ENCODE measurements around the gene FKBP1B.

FKBP1B gene

GRCh38 chr2:24009367-24009679, 40.2 kb upstream of the FKBP1B start:
- Histone ChIP-seq H4K20me1 (ENCODE audit: insufficient read depth, low read length) (no peaks in the 10 kb centered on the region), H3K4me3 (ENCODE audit: low read length) (no peak overlapping the region), H3K79me2 (ENCODE audit: low read length) (no peaks in the 10 kb centered on the region), H2AFZ (ENCODE audit: low read length) (no peak overlapping the region), H3K27ac (ENCODE audit: low read length) (no peak overlapping the region), H3K9me2 (replicated peaks; ENCODE audit: insufficient read depth, low read length) (no peaks in the 10 kb centered on the region), H3K36me3 (replicated peaks; ENCODE audit: insufficient read depth, low read length) (no peaks in the 10 kb centered on the region), H3F3A (ENCODE audit: insufficient read depth, low read length) (no peaks in the 10 kb centered on the region), H3K9ac (ENCODE audit: low read length) (no peak overlapping the region), H3K4me1 (ENCODE audit: low read length) (no peaks in the 10 kb centered on the region), H3K4me2 (ENCODE audit: low read depth, low read length) (no peak overlapping the region), H3K9me3 (replicated peaks; ENCODE audit: insufficient read depth, low read length) (no peaks in the 10 kb centered on the region), H3K27me3 (replicated peaks; ENCODE audit: insufficient read depth, low read length) (no peaks in the 10 kb centered on the region)
- TF ChIP-seq CTCF (IDR thresholded peaks at IDR 0.05; ENCODE audit: low read length) = no peak
- TF ChIP-seq EZH2phosphoT487 (IDR thresholded peaks at IDR 0.05; ENCODE audit: low read length) = no peak
- TF ChIP-seq EZH2 (optimal IDR thresholded peaks at IDR 0.05; ENCODE audit: low read depth, low read length) = no peak
- DNase-seq = no peak

- H3K9ac ChIP-seq (ENCODE audit: low read length) = no peak within 1 kb of the TSS
- no peaks in the 10 kb centered on the region for H3K27me3 ChIP-seq (replicated peaks; ENCODE audit: insufficient read depth, low read length)
- H3K9me2 ChIP-seq (replicated peaks; ENCODE audit: insufficient read depth, low read length) = no peaks in the 10 kb centered on the region
- no peak within 1 kb of the TSS for H2AFZ ChIP-seq (ENCODE audit: low read length)
- H3K27ac ChIP-seq (ENCODE audit: low read length) = no peak within 1 kb of the TSS
- no peak within 1 kb of the TSS for H3K4me3 ChIP-seq (ENCODE audit: low read length)
- no peaks in the 10 kb centered on the region for H3K9me3 ChIP-seq (replicated peaks; ENCODE audit: insufficient read depth, low read length)
- H3K36me3 ChIP-seq (replicated peaks; ENCODE audit: insufficient read depth, low read length) = no peaks in the 10 kb centered on the region
- no peak for DNase-seq
- no peaks in the 10 kb centered on the region for H3K4me1 ChIP-seq (ENCODE audit: low read length)
- no peaks in the 10 kb centered on the region for H3K79me2 ChIP-seq (ENCODE audit: low read length)
- H3K4me2 ChIP-seq (ENCODE audit: low read depth, low read length) = no peak within 1 kb of the TSS
- no peaks in the 10 kb centered on the region for H3F3A ChIP-seq (ENCODE audit: insufficient read depth, low read length)
- H4K20me1 ChIP-seq (ENCODE audit: insufficient read depth, low read length) = no peaks in the 10 kb centered on the region
- TF ChIP-seq CTCF (IDR thresholded peaks at IDR 0.05; ENCODE audit: low read length) (no peak), EZH2 (optimal IDR thresholded peaks at IDR 0.05; ENCODE audit: low read depth, low read length) (no peak), EZH2phosphoT487 (IDR thresholded peaks at IDR 0.05; ENCODE audit: low read length) (no peak)
Observed at GRCh38 chr2:24009680-24010476, 39.7 kb upstream of the FKBP1B start, which contains the start of gene MFSD2B. Gene MFSD2B (plus strand): TSS chr2:24010085. CDS start chr2:24010097, 12 bp downstream.

- no peak overlapping the region for H3K9ac ChIP-seq (ENCODE audit: low read length)
- no peaks in the 10 kb centered on the region for H3K4me1 ChIP-seq (ENCODE audit: low read length)
- no peaks in the 10 kb centered on the region for H3K36me3 ChIP-seq (replicated peaks; ENCODE audit: insufficient read depth, low read length)
- H3F3A ChIP-seq (ENCODE audit: insufficient read depth, low read length) = no peaks in the 10 kb centered on the region
- H2AFZ ChIP-seq (ENCODE audit: low read length) = no peak overlapping the region
- no peak overlapping the region for H3K4me2 ChIP-seq (ENCODE audit: low read depth, low read length)
- no peak overlapping the region for H3K4me3 ChIP-seq (ENCODE audit: low read length)
- no peaks in the 10 kb centered on the region for H3K79me2 ChIP-seq (ENCODE audit: low read length)
- no peaks in the 10 kb centered on the region for H3K27me3 ChIP-seq (replicated peaks; ENCODE audit: insufficient read depth, low read length)
- TF ChIP-seq EZH2phosphoT487 (IDR thresholded peaks at IDR 0.05; ENCODE audit: low read length) = no peak
- no peak for TF ChIP-seq CTCF (IDR thresholded peaks at IDR 0.05; ENCODE audit: low read length)
- no peak for TF ChIP-seq EZH2 (optimal IDR thresholded peaks at IDR 0.05; ENCODE audit: low read depth, low read length)
- no peaks in the 10 kb centered on the region for H3K9me3 ChIP-seq (replicated peaks; ENCODE audit: insufficient read depth, low read length)
- H4K20me1 ChIP-seq (ENCODE audit: insufficient read depth, low read length) = no peaks in the 10 kb centered on the region
- H3K27ac ChIP-seq (ENCODE audit: low read length) = no peak overlapping the region
- DNase-seq = no peak
- H3K9me2 ChIP-seq (replicated peaks; ENCODE audit: insufficient read depth, low read length) = no peaks in the 10 kb centered on the region
Observed at GRCh38 chr2:24010477-24011249, 38.9 kb upstream of the FKBP1B start.
